Pancreas (tissue), 10 donors: Measurements from ENCODE around the gene RUNX1. TPM values are rescaled to one million over a fixed set of nuclear protein-coding genes. Genes with fewer than 3 reads are reported as not detected.

Source experiments
- ATAC-seq, 4 donors: fragments of 200-7000 bp; cut with Tn5 transposase; one replicate each; pipeline versions ENCODE4 v1.8.0 to v1.9.1; 2020; ENCODE audit warnings: mild to moderate bottlenecking in 4 of 4, moderate library complexity in 4 of 4
- DNase-seq, 6 donors: peaks; one replicate each; pipeline ENCODE4 v3.0.0-alpha.2; 2020
- FAIRE-seq: peaks from 2 replicates; lab custom pipeline; 2012; peaks lifted over from hg19 to GRCh38; lab: Jason Lieb, UNC
- H3K27ac ChIP-seq, 4 donors: fragments of 200-600 bp; sonication (generic); 1 replicate in 3 of 4; 2 replicates in 1 of 4; pipeline versions ENCODE4 v1.5.0 to v1.8.0; 2020
- H3K27me3 ChIP-seq, 4 donors: fragments of 200-600 bp; one replicate each; pipeline ENCODE4 v1.8.0; 2021
- H3K36me3 ChIP-seq, 3 donors: fragments of 200-600 bp; sonication (generic) in 1 of 3; one replicate each; pipeline versions ENCODE4 v1.5.0 to v1.8.0; 2020 to 2021
- H3K4me1 ChIP-seq, 3 donors: fragments of 200-600 bp; one replicate each; pipeline ENCODE4 v1.8.0; 2021
- H3K4me3 ChIP-seq, 4 donors: fragments of 200-600 bp; sonication (generic) in 2 of 4; one replicate each; pipeline versions ENCODE4 v1.5.0 to v1.8.0; 2020 to 2021
- H3K9me3 ChIP-seq, 4 donors: fragments of 200-600 bp; one replicate each; pipeline ENCODE4 v1.8.0; 2021
- WGBS, 2 donors: extraction: QIAGEN DNeasy Blood & Tissue Kit; methylation state at CpG; one replicate each; pipeline ENCODE4 v1.1.7; 2013; 5-methylcytosine and 5-hydroxymethylcytosine counted together
- intact Hi-C, 3 donors: fragments of 100-400 bp; cut with DNase I; formaldehyde crosslinking; loops; one replicate each; pipeline versions ENCODE4 v1.11.1 to v1.14.2; 2022
- polyA plus RNA-seq, 2 donors: library from polyadenylated mRNA; stranded (reverse); fragments of 200-250 nt; gene quantifications; one replicate each; pipeline ENCODE4 v1.2.3, GENCODE V29; 2013
- total RNA-seq, 6 donors: library from RNA; stranded (reverse); fragmentation: NEBNext Ultra II Directional in 4 of 6; extraction: Animal tissue kit (Norgen Biotek cat#: 25700) in 4 of 6; gene quantifications; one replicate each; pipeline versions ENCODE4 v1.2.1 to v1.2.4, GENCODE V29; 2021 to 2023
- TF ChIP-seq, protein P1 (sequence below), 4 donors: fragments of 200-600 bp; sonication (generic) in 3 of 4; IDR thresholded peaks; one replicate each; pipeline versions ENCODE4 v1.5.0 to v1.8.0; 2021; ENCODE audit warnings: antibody characterized with exemption in 4 of 4
- donor health status: healthy with polysubstance abuse.
- donor health status: DM: no; HTN: no; CAD: no; lungs with moderate emphysema.
- donor health status: DM: no; HTN: no; CAD: no.
- donor health status: control.
- donor health status: control.
- donor health status: Bipolar disorder and iron deficiency.
- donor health status: DM: yes; HTN: yes; CAD: no.
- donor health status: DM: no; HTN: no; CAD: no.
- donor health status: DM: no; HTN: no; CAD: no.
- donor health status: DM: yes; HTN: yes; CAD: no.

Gene RUNX1
- total and polyA plus RNA-seq, 8 donors = 2.1 to 38.2 (median 4.5) TPM

DNA sequence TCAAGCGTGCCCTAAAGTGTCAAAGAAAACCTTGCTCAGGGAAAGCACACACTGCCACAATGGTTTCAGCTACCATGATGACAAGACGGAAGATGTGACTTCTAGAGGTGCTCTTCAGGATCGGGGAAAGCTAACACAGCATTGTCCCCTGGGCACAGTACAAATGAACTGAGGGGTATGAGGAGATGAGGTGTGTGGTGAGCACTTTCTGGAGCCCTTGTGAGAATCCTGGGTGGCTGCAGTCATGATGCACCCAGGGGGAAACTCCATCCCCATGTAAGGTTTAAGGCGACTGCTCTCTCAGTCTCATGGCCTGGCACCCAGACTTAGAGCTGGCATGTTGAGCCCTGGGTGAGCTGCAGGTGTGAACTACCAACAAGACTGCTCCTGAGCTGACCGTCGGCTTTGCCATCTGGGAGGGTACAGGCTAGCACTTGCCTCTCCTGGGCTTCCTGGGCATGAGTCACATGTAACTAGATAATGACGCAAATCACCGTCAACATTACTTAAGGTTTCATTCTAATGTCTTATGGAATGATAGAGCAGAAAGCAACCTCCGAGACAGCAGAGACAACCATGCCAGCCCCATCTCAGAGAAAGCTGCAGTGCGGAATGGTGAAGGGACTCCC, 235.7 kb downstream of the RUNX1 start:
- TF ChIP-seq, protein P1, sequence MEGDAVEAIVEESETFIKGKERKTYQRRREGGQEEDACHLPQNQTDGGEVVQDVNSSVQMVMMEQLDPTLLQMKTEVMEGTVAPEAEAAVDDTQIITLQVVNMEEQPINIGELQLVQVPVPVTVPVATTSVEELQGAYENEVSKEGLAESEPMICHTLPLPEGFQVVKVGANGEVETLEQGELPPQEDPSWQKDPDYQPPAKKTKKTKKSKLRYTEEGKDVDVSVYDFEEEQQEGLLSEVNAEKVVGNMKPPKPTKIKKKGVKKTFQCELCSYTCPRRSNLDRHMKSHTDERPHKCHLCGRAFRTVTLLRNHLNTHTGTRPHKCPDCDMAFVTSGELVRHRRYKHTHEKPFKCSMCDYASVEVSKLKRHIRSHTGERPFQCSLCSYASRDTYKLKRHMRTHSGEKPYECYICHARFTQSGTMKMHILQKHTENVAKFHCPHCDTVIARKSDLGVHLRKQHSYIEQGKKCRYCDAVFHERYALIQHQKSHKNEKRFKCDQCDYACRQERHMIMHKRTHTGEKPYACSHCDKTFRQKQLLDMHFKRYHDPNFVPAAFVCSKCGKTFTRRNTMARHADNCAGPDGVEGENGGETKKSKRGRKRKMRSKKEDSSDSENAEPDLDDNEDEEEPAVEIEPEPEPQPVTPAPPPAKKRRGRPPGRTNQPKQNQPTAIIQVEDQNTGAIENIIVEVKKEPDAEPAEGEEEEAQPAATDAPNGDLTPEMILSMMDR (IDR thresholded peaks at IDR 0.05) = no peak
- no peak overlapping the region for H3K27ac ChIP-seq
- peak in 1 of 4 donors; percentile 6 for ATAC-seq
- no peak overlapping the region for H3K4me3 ChIP-seq
- 87 to 91% methylated on average over 10 of the region's 10 CpGs for WGBS, 2 donors
- no peaks in the 10 kb centered on the region for H3K27me3 ChIP-seq
- intact Hi-C loops = no loop called here
- FAIRE-seq = no peak
- H3K4me1 ChIP-seq = peaks cover 0 to 5% (median 0%) of the 10 kb centered on the region in 3 donors
- no peak for DNase-seq
- no peaks in the 10 kb centered on the region for H3K36me3 ChIP-seq
- no peaks in the 10 kb centered on the region for H3K9me3 ChIP-seq

DNA sequence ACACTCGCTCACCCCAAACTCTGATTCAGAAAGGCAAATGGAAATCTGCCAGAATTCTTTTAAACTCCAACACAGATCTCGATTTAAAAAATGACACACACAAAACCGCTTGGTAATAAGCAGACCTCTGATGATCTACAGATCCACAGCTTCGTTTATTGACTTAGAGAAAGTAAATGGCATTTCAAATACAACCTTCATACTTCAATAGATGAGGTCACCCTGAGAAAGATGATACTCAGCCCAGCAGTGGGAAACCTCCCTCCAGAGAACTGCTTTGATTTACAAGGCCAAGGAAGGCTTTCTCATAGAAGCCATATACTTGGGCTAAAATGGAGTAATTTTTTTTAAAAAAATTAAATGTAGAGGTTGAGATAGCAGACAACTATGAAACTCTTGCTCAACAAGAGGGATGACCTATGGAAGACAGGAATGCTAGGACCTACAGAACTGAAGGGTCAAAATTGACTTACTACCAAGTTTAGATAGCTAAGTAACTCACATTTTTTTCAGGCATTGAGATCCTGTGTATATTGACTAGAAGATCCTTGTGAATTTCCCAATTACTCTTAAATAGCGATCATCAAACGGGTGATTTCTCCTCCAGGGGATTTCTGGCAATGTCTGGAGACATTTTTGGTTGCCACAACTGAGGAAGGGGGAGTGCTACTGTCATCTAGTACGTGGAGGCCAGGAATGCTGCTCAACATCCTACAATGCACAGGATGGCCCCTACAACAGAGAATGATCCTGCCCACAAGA, 236.4 kb downstream of the RUNX1 start:
- WGBS, 2 donors = 66 to 68% methylated on average over 7 of the region's 7 CpGs
- H3K4me1 ChIP-seq = peaks cover 0 to 5% (median 0%) of the 10 kb centered on the region in 3 donors
- H3K27ac ChIP-seq = no peak overlapping the region
- intact Hi-C loops = no loop called here
- ATAC-seq (no peak), FAIRE-seq (no peak), DNase-seq (no peak)
- H3K9me3 ChIP-seq = no peaks in the 10 kb centered on the region
- no peaks in the 10 kb centered on the region for H3K27me3 ChIP-seq
- H3K4me3 ChIP-seq = no peak overlapping the region
- TF ChIP-seq, protein P1 (IDR thresholded peaks at IDR 0.05) = no peak
- no peaks in the 10 kb centered on the region for H3K36me3 ChIP-seq

DNA sequence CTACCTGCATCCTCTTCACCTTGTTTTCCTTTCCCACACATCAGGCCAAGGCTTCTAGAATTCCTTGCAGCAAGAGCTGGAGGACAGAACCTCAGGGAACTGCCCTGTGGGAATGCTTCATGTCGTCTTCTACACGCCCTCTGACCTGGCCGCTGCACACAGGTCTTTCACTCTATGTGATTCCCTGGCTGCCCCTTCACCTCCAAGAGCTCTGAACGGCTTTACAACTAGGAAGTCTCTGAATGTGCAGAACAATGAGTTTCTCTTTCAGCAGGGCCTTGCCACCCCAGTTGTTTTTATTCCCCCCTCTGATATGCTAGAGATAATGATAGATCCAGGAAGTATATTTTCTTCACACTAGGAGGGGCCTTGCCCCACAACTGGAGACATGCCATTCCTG, 237.7 kb downstream of the RUNX1 start:
- Histone ChIP-seq H3K9me3 (no peaks in the 10 kb centered on the region), H3K27me3 (no peaks in the 10 kb centered on the region), H3K4me1 (peaks cover 0 to 5% (median 0%) of the 10 kb centered on the region in 3 donors), H3K27ac (no peak overlapping the region), H3K36me3 (no peaks in the 10 kb centered on the region), H3K4me3 (no peak overlapping the region)
- ATAC-seq (no peak), DNase-seq (no peak), FAIRE-seq (no peak)
- 61 to 63% methylated on average over 4 of the region's 4 CpGs for WGBS, 2 donors
- intact Hi-C loops = no loop called here
- TF ChIP-seq, protein P1 (IDR thresholded peaks at IDR 0.05) = no peak

DNA sequence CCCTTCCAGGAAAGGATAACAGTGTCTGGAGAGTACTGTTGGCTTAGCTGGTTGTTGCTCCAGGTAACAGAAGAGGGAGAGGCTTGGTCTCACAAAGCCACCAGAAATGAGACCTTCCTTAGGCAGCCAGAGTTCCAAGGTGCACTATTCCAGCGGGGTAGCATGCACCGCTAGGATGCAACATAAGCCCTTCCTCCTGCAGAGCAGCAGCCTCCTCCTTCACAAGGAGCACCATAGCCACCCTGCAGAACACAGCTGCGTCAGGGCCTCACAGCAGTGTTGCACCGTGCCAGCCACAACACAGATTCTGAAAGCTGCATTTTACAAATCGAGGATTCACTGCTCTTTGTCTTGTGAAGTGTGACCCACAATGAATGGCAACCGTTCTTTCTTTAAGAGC, 238.3 kb downstream of the RUNX1 start:
- ATAC-seq (no peak), FAIRE-seq (no peak), DNase-seq (no peak)
- Histone ChIP-seq H3K27ac (no peak overlapping the region), H3K27me3 (no peaks in the 10 kb centered on the region), H3K9me3 (no peaks in the 10 kb centered on the region), H3K4me3 (no peak overlapping the region), H3K36me3 (no peaks in the 10 kb centered on the region), H3K4me1 (peaks cover 0 to 5% (median 0%) of the 10 kb centered on the region in 3 donors)
- intact Hi-C loops = no loop called here
- 84 to 87% methylated on average over 6 of the region's 6 CpGs for WGBS, 2 donors
- TF ChIP-seq, protein P1 (IDR thresholded peaks at IDR 0.05) = no peak

DNA sequence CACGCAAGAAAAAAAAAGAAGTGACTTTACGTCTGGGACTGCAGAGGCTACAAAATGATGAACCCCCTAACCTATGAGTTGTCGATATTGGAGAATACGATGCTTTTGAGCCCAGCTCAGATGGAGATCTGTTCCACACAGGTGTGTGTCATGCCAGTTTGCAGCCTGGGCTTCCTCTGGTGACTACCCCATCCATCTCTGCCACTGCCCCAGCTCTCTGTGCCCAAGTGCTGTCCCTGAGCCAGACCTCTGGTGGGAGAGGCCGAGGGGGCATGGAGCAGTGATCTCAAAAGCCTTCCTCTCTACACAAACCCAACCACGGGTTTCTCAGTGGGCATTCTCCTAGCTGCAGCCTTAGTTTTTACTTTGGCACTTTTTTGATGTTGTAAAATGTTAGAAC, 239.3 kb downstream of the RUNX1 start:
- Histone ChIP-seq H3K4me1 (peaks cover 0 to 5% (median 0%) of the 10 kb centered on the region in 3 donors), H3K36me3 (no peaks in the 10 kb centered on the region), H3K27me3 (no peaks in the 10 kb centered on the region), H3K27ac (no peak overlapping the region), H3K4me3 (no peak overlapping the region), H3K9me3 (no peaks in the 10 kb centered on the region)
- WGBS, 2 donors = 87 to 92% methylated on average over 6 of the region's 6 CpGs
- TF ChIP-seq, protein P1 (IDR thresholded peaks at IDR 0.05) = no peak
- FAIRE-seq = no peak
- intact Hi-C loops = no loop called here
- DNase-seq = no peak
- no peak for ATAC-seq
